SK-N-SH (cell line): ENCODE data around the gene FMNL2. TPM values are rescaled to one million over a fixed set of nuclear protein-coding genes. Genes with fewer than 3 reads are reported as not detected.

Experiments
- CTCF ChIA-PET: fragments of 300-600, 350-600 bp; formaldehyde crosslinking; extraction: SDS; loops from one replicate; lab custom pipeline; 2021; lab: Yijun Ruan, JAX
- POLR2A ChIA-PET: fragments of 350-600 bp; sonication (Branson Sonifier 250); formaldehyde crosslinking; extraction: SDS; loops from one replicate; lab custom pipeline; 2020; ENCODE audit warnings: antibody characterized with exemption, inconsistent platforms; lab: Yijun Ruan, JAX
- DNase-seq: peaks from one replicate; pipeline ENCODE4 v3.0.0; 2012
- H2AFZ ChIP-seq: fragments of 200-600 bp; sonication (generic); 2 replicates; pipeline ENCODE4 v1.8.1; 2016; ENCODE audit warnings: antibody characterized with exemption, mild to moderate bottlenecking, low read depth
- H3F3A ChIP-seq: fragments of 200-600 bp; sonication (generic); replicated peaks from 2 replicates; pipeline ENCODE3; 2016; ENCODE audit warnings: antibody characterized with exemption, mild to moderate bottlenecking; ENCODE audit not compliant: insufficient read depth
- H3K27ac ChIP-seq, 2 experiments: fragments of 200-500 bp in 1 of 2; fragments of 200-600 bp in 1 of 2; sonication (Bioruptor generic) in 1 of 2; sonication (generic), shearing (Covaris generic) in 1 of 2; 2 replicates each; pipeline versions ENCODE4 v1.5.1 to v1.6.1; 2014 to 2016; ENCODE audit warnings: low read depth in 2 of 2, inconsistent platforms in 1 of 2, low read length in 1 of 2, mild to moderate bottlenecking in 1 of 2, mixed read lengths in 1 of 2
- H3K27me3 ChIP-seq: fragments of 200-600 bp; sonication (generic), shearing (Covaris generic); 2 replicates; pipeline ENCODE4 v1.6.1; 2016; ENCODE audit warnings: mixed run types; ENCODE audit not compliant: insufficient read depth
- H3K36me3 ChIP-seq, 2 experiments: fragments of 200-500 bp in 1 of 2; fragments of 200-600 bp in 1 of 2; sonication (Bioruptor generic) in 1 of 2; sonication (generic) in 1 of 2; replicated peaks in 1 of 2; 2 replicates each; pipeline versions ENCODE3 to v1.5.1; 2014 to 2016; ENCODE audit warnings: low read length in 1 of 2, mild to moderate bottlenecking in 1 of 2; ENCODE audit not compliant: insufficient read depth in 2 of 2, control insufficient read depth in 1 of 2
- H3K4me1 ChIP-seq, 2 experiments: fragments of 200-500 bp in 1 of 2; fragments of 200-600 bp in 1 of 2; sonication (Bioruptor generic) in 1 of 2; sonication (generic), shearing (Covaris generic) in 1 of 2; 2 replicates each; pipeline versions ENCODE4 v1.5.1 to v1.6.1; 2014 to 2016; ENCODE audit warnings: low read depth in 1 of 2, low read length in 1 of 2, mixed run types in 1 of 2; ENCODE audit not compliant: insufficient read depth in 2 of 2, control insufficient read depth in 1 of 2
- H3K4me2 ChIP-seq: fragments of 200-600 bp; sonication (generic), shearing (Covaris generic); 2 replicates; pipeline ENCODE4 v1.6.1; 2017; ENCODE audit warnings: mixed run types
- H3K4me3 ChIP-seq, 2 experiments: fragments of 200-500 bp in 1 of 2; fragments of 200-600 bp in 1 of 2; sonication (Bioruptor generic) in 1 of 2; sonication (generic), shearing (Covaris generic) in 1 of 2; 2 replicates each; pipeline versions ENCODE4 v1.5.1 to v1.8.1; 2014 to 2016; ENCODE audit warnings: low read depth in 2 of 2, inconsistent platforms in 1 of 2, low read length in 1 of 2, mild to moderate bottlenecking in 1 of 2, mixed read lengths in 1 of 2, moderate library complexity in 1 of 2
- H3K79me2 ChIP-seq: fragments of 200-600 bp; sonication (generic); 2 replicates; pipeline ENCODE4 v1.8.1; 2017; ENCODE audit warnings: mild to moderate bottlenecking; ENCODE audit not compliant: insufficient read depth
- H3K9ac ChIP-seq: fragments of 200-600 bp; sonication (generic); 2 replicates; pipeline ENCODE4 v1.6.1; 2017; ENCODE audit warnings: mixed run types
- H3K9me2 ChIP-seq: fragments of 200-600 bp; sonication (generic); 2 replicates; pipeline ENCODE4 v1.6.1; 2017; ENCODE audit warnings: mixed run types
- H3K9me3 ChIP-seq: fragments of 200-600 bp; sonication (generic); 2 replicates; pipeline ENCODE4 v1.6.1; 2017; ENCODE audit warnings: mixed run types, mild to moderate bottlenecking, moderate library complexity
- H4K20me1 ChIP-seq: fragments of 200-600 bp; sonication (generic); 2 replicates; pipeline ENCODE4 v1.6.1; 2017; ENCODE audit warnings: mild to moderate bottlenecking, mixed run types; ENCODE audit not compliant: insufficient read depth
- EP300 ChIP-seq, 2 experiments: IDR thresholded peaks; 2 replicates each; pipeline versions ENCODE4 v1.4.0 to v1.6.1; 2012; ENCODE audit warnings: borderline replicate concordance in 1 of 2, low read depth in 1 of 2, low read length in 1 of 2
- FOSL2 ChIP-seq: IDR thresholded peaks from 2 replicates; pipeline ENCODE4 v1.4.0; 2012; ENCODE audit warnings: low read depth, mild to moderate bottlenecking, moderate library complexity, borderline replicate concordance
- FOXJ3 ChIP-seq: sonication (generic); formaldehyde crosslinking; IDR thresholded peaks from 2 replicates; pipeline ENCODE4 v1.5.1; 2020; ENCODE audit warnings: mild to moderate bottlenecking, missing genetic modification reagents
- FOXM1 ChIP-seq: IDR thresholded peaks from 2 replicates; pipeline ENCODE4 v1.4.0; 2012; ENCODE audit warnings: low read depth, mild to moderate bottlenecking
- MEF2A ChIP-seq: IDR thresholded peaks from 2 replicates; pipeline ENCODE4 v1.4.0; 2012; ENCODE audit warnings: low read depth, borderline replicate concordance
- POLR2AphosphoS5 ChIP-seq: IDR thresholded peaks from 2 replicates; pipeline ENCODE4 v1.6.1; 2012; ENCODE audit warnings: low read depth, low read length
- SMC3 ChIP-seq: IDR thresholded peaks from 2 replicates; pipeline ENCODE4 v1.6.1; 2012; ENCODE audit warnings: low read depth, low read length, improper control_type of control experiment
- TCF12 ChIP-seq: IDR thresholded peaks from 2 replicates; pipeline ENCODE4 v1.4.0; 2012
- YY1 ChIP-seq: IDR thresholded peaks from 2 replicates; pipeline ENCODE4 v1.4.0; 2012; ENCODE audit warnings: low read depth, mild to moderate bottlenecking
- WGBS: methylation state at CpG from one replicate; pipeline ENCODE4 v1.1.6; 2017; ENCODE audit warnings: low lambda C conversion rate; 5-methylcytosine and 5-hydroxymethylcytosine counted together
- polyA plus RNA-seq, 3 experiments: library from polyadenylated mRNA; depleted of rRNA; stranded (reverse); fragments of >200 nt; gene quantifications; 2 replicates each; pipeline ENCODE4 v1.2.3, GENCODE V29; 2012
- TF ChIP-seq, protein P1 (sequence below): fragments of 200-600 bp; sonication (generic); IDR thresholded peaks from 2 replicates; pipeline ENCODE4 v1.6.1; 2017; ENCODE audit warnings: antibody characterized with exemption, mild to moderate bottlenecking, moderate library complexity
- TF ChIP-seq, protein P2 (sequence below): IDR thresholded peaks from 2 replicates; pipeline ENCODE4; 2012
- TF ChIP-seq, protein P3 (sequence below): IDR thresholded peaks from 2 replicates; pipeline ENCODE4 v1.4.0; 2012; ENCODE audit warnings: low read depth, borderline replicate concordance

Gene FMNL2
- polyA plus RNA-seq, 1 of the 3 experiments (the other 2 are of a cell fraction) = 14.5 TPM

DNA sequence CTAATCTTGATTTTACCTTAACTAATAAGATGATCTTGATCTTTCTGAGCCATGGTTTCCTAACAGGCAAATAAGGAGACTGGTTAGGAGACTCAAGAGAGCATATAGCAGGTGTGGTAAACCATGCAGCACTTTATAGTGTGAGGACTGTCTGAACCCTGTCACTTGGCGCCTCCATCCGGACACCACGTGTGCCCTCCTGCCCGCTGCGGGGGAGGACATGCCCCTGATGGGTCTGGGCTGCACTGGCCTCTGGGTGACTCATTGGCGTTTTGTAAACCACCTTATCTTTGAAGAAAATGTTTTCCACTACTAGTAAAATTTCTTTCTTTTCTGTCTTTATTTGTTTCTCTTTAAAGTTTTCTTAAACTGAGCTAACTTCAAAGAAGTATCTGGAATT lies 131.1 kb downstream of the FMNL2 start:
- Histone ChIP-seq H3F3A (no peaks in the 10 kb centered on the region), H2AFZ (no peak overlapping the region), H3K27ac (no peak overlapping the region; a peak in 1 of 4 replicates), H3K9me3 (no peaks in the 10 kb centered on the region), H4K20me1 (no peaks in the 10 kb centered on the region), H3K36me3 (no peaks in the 10 kb centered on the region), H3K4me2 (no peak overlapping the region), H3K79me2 (no peaks in the 10 kb centered on the region; the same call in 1 of the 2 replicates), H3K4me1 (peaks cover 0 to 26% of the 10 kb centered on the region in 2 experiments; a peak in 3 of 4 replicates), H3K4me3 (no peak overlapping the region), H3K9me2 (no peaks in the 10 kb centered on the region), H3K27me3 (no peaks in the 10 kb centered on the region), H3K9ac (no peak overlapping the region)
- 86% methylated on average over 6 of the region's 6 CpGs for WGBS
- ChIA-PET POLR2A (no interaction called here), CTCF (no interaction called here)
- TF ChIP-seq, protein P1, sequence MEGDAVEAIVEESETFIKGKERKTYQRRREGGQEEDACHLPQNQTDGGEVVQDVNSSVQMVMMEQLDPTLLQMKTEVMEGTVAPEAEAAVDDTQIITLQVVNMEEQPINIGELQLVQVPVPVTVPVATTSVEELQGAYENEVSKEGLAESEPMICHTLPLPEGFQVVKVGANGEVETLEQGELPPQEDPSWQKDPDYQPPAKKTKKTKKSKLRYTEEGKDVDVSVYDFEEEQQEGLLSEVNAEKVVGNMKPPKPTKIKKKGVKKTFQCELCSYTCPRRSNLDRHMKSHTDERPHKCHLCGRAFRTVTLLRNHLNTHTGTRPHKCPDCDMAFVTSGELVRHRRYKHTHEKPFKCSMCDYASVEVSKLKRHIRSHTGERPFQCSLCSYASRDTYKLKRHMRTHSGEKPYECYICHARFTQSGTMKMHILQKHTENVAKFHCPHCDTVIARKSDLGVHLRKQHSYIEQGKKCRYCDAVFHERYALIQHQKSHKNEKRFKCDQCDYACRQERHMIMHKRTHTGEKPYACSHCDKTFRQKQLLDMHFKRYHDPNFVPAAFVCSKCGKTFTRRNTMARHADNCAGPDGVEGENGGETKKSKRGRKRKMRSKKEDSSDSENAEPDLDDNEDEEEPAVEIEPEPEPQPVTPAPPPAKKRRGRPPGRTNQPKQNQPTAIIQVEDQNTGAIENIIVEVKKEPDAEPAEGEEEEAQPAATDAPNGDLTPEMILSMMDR = no peak
- TF ChIP-seq FOSL2 (no peak), FOXM1 (no peak), MEF2A (no peak), YY1 (no peak), POLR2AphosphoS5 (no peak), FOXJ3 (no peak)
- TF ChIP-seq, protein P2, sequence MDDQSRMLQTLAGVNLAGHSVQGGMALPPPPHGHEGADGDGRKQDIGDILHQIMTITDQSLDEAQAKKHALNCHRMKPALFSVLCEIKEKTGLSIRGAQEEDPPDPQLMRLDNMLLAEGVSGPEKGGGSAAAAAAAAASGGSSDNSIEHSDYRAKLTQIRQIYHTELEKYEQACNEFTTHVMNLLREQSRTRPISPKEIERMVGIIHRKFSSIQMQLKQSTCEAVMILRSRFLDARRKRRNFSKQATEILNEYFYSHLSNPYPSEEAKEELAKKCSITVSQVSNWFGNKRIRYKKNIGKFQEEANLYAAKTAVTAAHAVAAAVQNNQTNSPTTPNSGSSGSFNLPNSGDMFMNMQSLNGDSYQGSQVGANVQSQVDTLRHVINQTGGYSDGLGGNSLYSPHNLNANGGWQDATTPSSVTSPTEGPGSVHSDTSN = no peak
- DNase-seq = no peak

DNA sequence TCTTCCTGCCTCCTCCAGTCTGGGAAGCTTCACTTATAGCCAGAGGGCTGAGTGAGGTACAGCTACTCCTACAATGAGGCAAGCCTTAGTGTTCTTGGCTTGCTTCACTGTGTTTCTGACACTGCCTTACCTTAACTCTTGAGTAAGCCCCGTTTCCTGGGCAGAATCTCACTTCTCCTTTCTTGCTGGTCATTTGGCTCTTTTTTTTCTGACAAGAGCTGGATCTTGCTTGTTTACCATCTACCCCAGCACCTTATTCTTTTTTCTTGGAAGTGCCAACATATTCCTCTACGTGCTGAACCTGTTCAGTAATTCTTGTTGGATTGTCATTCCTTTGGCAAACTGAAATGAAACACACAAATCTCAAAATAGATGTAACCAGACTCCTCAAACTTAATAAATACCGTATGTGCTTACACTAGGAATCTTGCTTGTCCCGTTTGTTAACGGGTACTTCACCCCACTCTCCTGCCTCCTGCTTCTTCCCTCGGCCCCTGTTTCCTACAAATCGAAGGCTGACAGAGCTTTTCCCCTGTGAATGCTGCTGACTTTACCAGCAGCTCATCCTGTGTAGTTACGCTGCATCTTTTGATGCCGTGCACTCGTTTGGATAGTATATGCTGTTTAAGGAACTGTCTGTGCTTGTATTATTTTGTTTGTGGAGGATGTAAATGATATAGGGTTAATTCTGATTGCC lies 132.2 kb downstream of the FMNL2 start:
- TF ChIP-seq SMC3 (no peak), FOXJ3 (no peak), EP300 (IDR thresholded peaks at IDR 0.05; ENCODE audit: borderline replicate concordance in 1 of 2, low read depth in 1 of 2, low read length in 1 of 2) (no peak), TCF12 (peak; percentile 68)
- TF ChIP-seq, protein P3, sequence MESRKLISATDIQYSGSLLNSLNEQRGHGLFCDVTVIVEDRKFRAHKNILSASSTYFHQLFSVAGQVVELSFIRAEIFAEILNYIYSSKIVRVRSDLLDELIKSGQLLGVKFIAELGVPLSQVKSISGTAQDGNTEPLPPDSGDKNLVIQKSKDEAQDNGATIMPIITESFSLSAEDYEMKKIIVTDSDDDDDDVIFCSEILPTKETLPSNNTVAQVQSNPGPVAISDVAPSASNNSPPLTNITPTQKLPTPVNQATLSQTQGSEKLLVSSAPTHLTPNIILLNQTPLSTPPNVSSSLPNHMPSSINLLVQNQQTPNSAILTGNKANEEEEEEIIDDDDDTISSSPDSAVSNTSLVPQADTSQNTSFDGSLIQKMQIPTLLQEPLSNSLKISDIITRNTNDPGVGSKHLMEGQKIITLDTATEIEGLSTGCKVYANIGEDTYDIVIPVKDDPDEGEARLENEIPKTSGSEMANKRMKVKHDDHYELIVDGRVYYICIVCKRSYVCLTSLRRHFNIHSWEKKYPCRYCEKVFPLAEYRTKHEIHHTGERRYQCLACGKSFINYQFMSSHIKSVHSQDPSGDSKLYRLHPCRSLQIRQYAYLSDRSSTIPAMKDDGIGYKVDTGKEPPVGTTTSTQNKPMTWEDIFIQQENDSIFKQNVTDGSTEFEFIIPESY = no peak
- TF ChIP-seq, all 33 proteins: peak for 1
- peaks cover 0 to 26% of the 10 kb centered on the region in 2 experiments; a peak in 3 of 4 replicates for H3K4me1 ChIP-seq
- no peak overlapping the region for H3K4me3 ChIP-seq
- H3K9ac ChIP-seq = no peak overlapping the region
- H3K9me3 ChIP-seq = no peaks in the 10 kb centered on the region
- 63% methylated on average over 10 of the region's 10 CpGs for WGBS
- no peak for DNase-seq
- POLR2A ChIA-PET = no interaction called here
- no peak overlapping the region for H3K4me2 ChIP-seq
- no peaks in the 10 kb centered on the region for H4K20me1 ChIP-seq
- CTCF ChIA-PET = interaction anchor here (1.0 kb wide), 1 partner anchor 29 kb away, joined by 4 read pairs; no protein-coding TSS in a partner anchor
- H3K27ac ChIP-seq = peak overlapping the region in 1 of 2 experiments; percentile 69; a peak in 2 of 4 replicates
- no peaks in the 10 kb centered on the region for H3K36me3 ChIP-seq
- H3F3A ChIP-seq = no peaks in the 10 kb centered on the region
- no peak overlapping the region for H2AFZ ChIP-seq
- no peaks in the 10 kb centered on the region for H3K27me3 ChIP-seq
- no peaks in the 10 kb centered on the region for H3K9me2 ChIP-seq
- H3K79me2 ChIP-seq = peaks cover 1% of the 10 kb centered on the region; the same call in 1 of the 2 replicates
